SU-DHL-6 (cell line): ENCODE measurements around the gene FRMD8.

ENCODE experiments used
- CTCF ChIP-seq: fragments of 200-600 bp; sonication (generic); IDR thresholded peaks from one replicate; pipeline ENCODE4 v1.5.1; 2017; ENCODE audit warnings: antibody characterized with exemption, mild to moderate bottlenecking, low read length, moderate library complexity; ENCODE audit not compliant: insufficient read depth, poor library complexity, severe bottlenecking
- EZH2phosphoT487 ChIP-seq: fragments of 200-600 bp; sonication (generic), shearing (Covaris generic); conservative IDR thresholded peaks from 2 replicates; pipeline ENCODE4 v1.6.1; 2018; ENCODE audit warnings: mild to moderate bottlenecking, antibody characterized with exemption, low read length, moderate library complexity, mixed read lengths

- no peak for TF ChIP-seq EZH2phosphoT487
- no peak for TF ChIP-seq CTCF
These were observed 2.7 kb upstream of the FRMD8 start for GRCh38 chr11:65383778-65384177.
